Measurements from ENCODE around the gene ZAR1.

GRCh38 chr4:48543796-48544195, 53.7 kb downstream of the ZAR1 start:
- TF ChIP-seq POLR2AphosphoS5 (IDR thresholded peaks at IDR 0.05) (no peak), POLR2A (IDR thresholded peaks at IDR 0.05; ENCODE audit: low read depth) (no peak)

Measured in esophagus muscularis mucosa (tissue), 2 donors.